BE2C (cell line): ENCODE measurements around the gene ATP4B.

Source experiments
- DNase-seq: peaks from one replicate; pipeline ENCODE4 v3.0.0-alpha.2; 2020
- H3K27me3 ChIP-seq: fragments of 250-450 bp; sonication (Bioruptor Pico); 2 replicates; pipeline ENCODE4 v1.5.1; 2020; ENCODE audit warnings: mild to moderate bottlenecking
- H3K36me3 ChIP-seq: fragments of 250-450 bp; sonication (Bioruptor Pico); 2 replicates; pipeline ENCODE4 v1.5.1; 2020; ENCODE audit warnings: mild to moderate bottlenecking
- H3K4me1 ChIP-seq: fragments of 250-450 bp; sonication (Bioruptor Pico); 2 replicates; pipeline ENCODE4 v1.5.1; 2020
- H3K4me3 ChIP-seq: 2 replicates; pipeline ENCODE4 v1.5.1; 2011; ENCODE audit warnings: low read depth, low read length
- H3K9me3 ChIP-seq: fragments of 250-450 bp; sonication (Bioruptor Pico); 2 replicates; pipeline ENCODE4 v1.5.1; 2020
- CTCF ChIP-seq: IDR thresholded peaks from 2 replicates; pipeline ENCODE4 v1.5.1; 2012; ENCODE audit warnings: mild to moderate bottlenecking, low read depth, low read length

The ATP4B gene

GRCh38 chr13:113645329-113645728 is 12.7 kb downstream of the ATP4B start:
- Histone ChIP-seq H3K4me1 (peaks cover 2% of the 10 kb centered on the region; the same call in 1 of the 2 replicates), H3K4me3 (no peak overlapping the region), H3K9me3 (no peaks in the 10 kb centered on the region), H3K27me3 (no peaks in the 10 kb centered on the region), H3K36me3 (peaks cover 35% of the 10 kb centered on the region)
- TF ChIP-seq CTCF, result no peak
- DNase-seq, result no peak

GRCh38 chr13:113644800-113645199 is 13.2 kb downstream of the ATP4B start:
- TF ChIP-seq CTCF, result no peak
- H3K27me3 ChIP-seq, result no peaks in the 10 kb centered on the region
- no peaks in the 10 kb centered on the region for H3K9me3 ChIP-seq
- H3K36me3 ChIP-seq, result peaks cover 40% of the 10 kb centered on the region
- no peak for DNase-seq
- no peak overlapping the region for H3K4me3 ChIP-seq
- peaks cover 2% of the 10 kb centered on the region; the same call in 1 of the 2 replicates for H3K4me1 ChIP-seq

GRCh38 chr13:113643593-113643992 is 14.4 kb downstream of the ATP4B start:
- no peak for TF ChIP-seq CTCF
- H3K4me1 ChIP-seq, result peaks cover 2% of the 10 kb centered on the region; the same call in 1 of the 2 replicates
- H3K27me3 ChIP-seq, result no peaks in the 10 kb centered on the region
- H3K4me3 ChIP-seq, result no peak overlapping the region
- no peaks in the 10 kb centered on the region for H3K9me3 ChIP-seq
- no peak for DNase-seq
- peaks cover 52% of the 10 kb centered on the region for H3K36me3 ChIP-seq

- H3K4me1 ChIP-seq, result peaks cover 2% of the 10 kb centered on the region; the same call in 1 of the 2 replicates
- H3K4me3 ChIP-seq, result no peak overlapping the region
- peaks cover 63% of the 10 kb centered on the region for H3K36me3 ChIP-seq
- no peaks in the 10 kb centered on the region for H3K27me3 ChIP-seq
- no peaks in the 10 kb centered on the region for H3K9me3 ChIP-seq
- TF ChIP-seq CTCF, result no peak
- no peak for DNase-seq
These were observed 15.4 kb downstream of the ATP4B start for GRCh38 chr13:113642563-113642962.

- Histone ChIP-seq H3K9me3 (no peaks in the 10 kb centered on the region), H3K4me1 (no peaks in the 10 kb centered on the region), H3K4me3 (no peak overlapping the region), H3K27me3 (no peaks in the 10 kb centered on the region), H3K36me3 (peaks cover 69% of the 10 kb centered on the region)
- DNase-seq, result peak; percentile 1
- no peak for TF ChIP-seq CTCF
These were observed 16.6 kb downstream of the ATP4B start for GRCh38 chr13:113641426-113641825.

- H3K36me3 ChIP-seq, result peaks cover 82% of the 10 kb centered on the region
- no peaks in the 10 kb centered on the region for H3K9me3 ChIP-seq
- no peaks in the 10 kb centered on the region for H3K4me1 ChIP-seq
- no peak for TF ChIP-seq CTCF
- DNase-seq, result peak; percentile 11
- H3K4me3 ChIP-seq, result no peak overlapping the region
- H3K27me3 ChIP-seq, result no peaks in the 10 kb centered on the region
These were observed 18.3 kb downstream of the ATP4B start for GRCh38 chr13:113639616-113640262.
